IPS-18a (cell line): ENCODE data around the gene SPINK5.

ENCODE experiments used
- H3K27ac ChIP-seq: one replicate; pipeline ENCODE4 v1.5.1; 2013; ENCODE audit warnings: low read length
- H3K27me3 ChIP-seq: one replicate; pipeline ENCODE4 v1.6.1; 2013; ENCODE audit warnings: mild to moderate bottlenecking, low read length; ENCODE audit not compliant: control insufficient read depth, insufficient read depth
- H3K36me3 ChIP-seq: one replicate; pipeline ENCODE4 v1.6.1; 2013; ENCODE audit warnings: low read depth, low read length; ENCODE audit not compliant: control insufficient read depth
- H3K4me1 ChIP-seq: one replicate; pipeline ENCODE4 v1.6.1; 2013; ENCODE audit warnings: low read depth, low read length; ENCODE audit not compliant: control insufficient read depth
- H3K4me3 ChIP-seq: one replicate; pipeline ENCODE4 v1.5.1; 2013; ENCODE audit warnings: low read length
- H3K9ac ChIP-seq: one replicate; pipeline ENCODE4 v1.6.1; 2013; ENCODE audit warnings: mild to moderate bottlenecking, low read length, moderate library complexity
- H3K9me3 ChIP-seq: one replicate; pipeline ENCODE4 v1.6.1; 2013; ENCODE audit warnings: low read depth, low read length; ENCODE audit not compliant: control insufficient read depth

SPINK5 gene

GRCh38 chr5:148070621-148071020, 6.8 kb downstream of the SPINK5 start:
- no peak overlapping the region for H3K4me3 ChIP-seq
- peaks cover 5% of the 10 kb centered on the region for H3K4me1 ChIP-seq
- H3K27ac ChIP-seq = no peak overlapping the region
- H3K36me3 ChIP-seq = no peaks in the 10 kb centered on the region
- H3K27me3 ChIP-seq = no peaks in the 10 kb centered on the region
- no peak overlapping the region for H3K9ac ChIP-seq
- H3K9me3 ChIP-seq = no peaks in the 10 kb centered on the region

- H3K4me3 ChIP-seq = no peak overlapping the region
- no peaks in the 10 kb centered on the region for H3K9me3 ChIP-seq
- no peak overlapping the region for H3K27ac ChIP-seq
- H3K36me3 ChIP-seq = no peaks in the 10 kb centered on the region
- no peak overlapping the region for H3K9ac ChIP-seq
- H3K4me1 ChIP-seq = peaks cover 5% of the 10 kb centered on the region
- H3K27me3 ChIP-seq = no peaks in the 10 kb centered on the region
Measured at GRCh38 chr5:148072207-148072606, 8.4 kb downstream of the SPINK5 start.

GRCh38 chr5:148075529-148075928, 11.7 kb downstream of the SPINK5 start:
- H3K4me1 ChIP-seq = peaks cover 5% of the 10 kb centered on the region
- H3K4me3 ChIP-seq = no peak overlapping the region
- no peak overlapping the region for H3K9ac ChIP-seq
- no peaks in the 10 kb centered on the region for H3K9me3 ChIP-seq
- H3K27ac ChIP-seq = no peak overlapping the region
- no peaks in the 10 kb centered on the region for H3K36me3 ChIP-seq
- H3K27me3 ChIP-seq = no peaks in the 10 kb centered on the region

- H3K27me3 ChIP-seq = no peaks in the 10 kb centered on the region
- H3K36me3 ChIP-seq = no peaks in the 10 kb centered on the region
- H3K4me3 ChIP-seq = no peak overlapping the region
- H3K4me1 ChIP-seq = no peaks in the 10 kb centered on the region
- H3K27ac ChIP-seq = no peak overlapping the region
- no peak overlapping the region for H3K9ac ChIP-seq
- H3K9me3 ChIP-seq = no peaks in the 10 kb centered on the region
Measured at GRCh38 chr5:148083203-148083602, 19.4 kb downstream of the SPINK5 start.

GRCh38 chr5:148084269-148084668, 20.5 kb downstream of the SPINK5 start:
- no peaks in the 10 kb centered on the region for H3K36me3 ChIP-seq
- H3K4me3 ChIP-seq = no peak overlapping the region
- H3K27ac ChIP-seq = no peak overlapping the region
- H3K9ac ChIP-seq = no peak overlapping the region
- H3K4me1 ChIP-seq = no peaks in the 10 kb centered on the region
- H3K27me3 ChIP-seq = no peaks in the 10 kb centered on the region
- no peaks in the 10 kb centered on the region for H3K9me3 ChIP-seq

- Histone ChIP-seq H3K27ac (no peak overlapping the region), H3K27me3 (no peaks in the 10 kb centered on the region), H3K36me3 (no peaks in the 10 kb centered on the region), H3K9ac (no peak overlapping the region), H3K9me3 (no peaks in the 10 kb centered on the region), H3K4me3 (no peak overlapping the region), H3K4me1 (no peaks in the 10 kb centered on the region)
Measured at GRCh38 chr5:148085310-148085709, 21.5 kb downstream of the SPINK5 start.

GRCh38 chr5:148085977-148086705, 22.4 kb downstream of the SPINK5 start:
- no peak overlapping the region for H3K4me3 ChIP-seq
- no peaks in the 10 kb centered on the region for H3K36me3 ChIP-seq
- no peak overlapping the region for H3K27ac ChIP-seq
- H3K9ac ChIP-seq = no peak overlapping the region
- H3K9me3 ChIP-seq = no peaks in the 10 kb centered on the region
- H3K4me1 ChIP-seq = no peaks in the 10 kb centered on the region
- H3K27me3 ChIP-seq = no peaks in the 10 kb centered on the region

GRCh38 chr5:148090146-148090772, 26.5 kb downstream of the SPINK5 start:
- H3K9ac ChIP-seq = no peak overlapping the region
- peaks cover 3% of the 10 kb centered on the region for H3K36me3 ChIP-seq
- H3K4me3 ChIP-seq = no peak overlapping the region
- no peaks in the 10 kb centered on the region for H3K4me1 ChIP-seq
- H3K27ac ChIP-seq = no peak overlapping the region
- H3K27me3 ChIP-seq = no peaks in the 10 kb centered on the region
- no peaks in the 10 kb centered on the region for H3K9me3 ChIP-seq

GRCh38 chr5:148090773-148091250, 27.0 kb downstream of the SPINK5 start:
- H3K9ac ChIP-seq = no peak overlapping the region

GRCh38 chr5:148091991-148092964, 28.5 kb downstream of the SPINK5 start:
- Histone ChIP-seq H3K4me1 (no peaks in the 10 kb centered on the region), H3K27ac (no peak overlapping the region), H3K9ac (no peak overlapping the region)

More at GRCh38 chr5:148090773-148091250, 27.0 kb downstream of the SPINK5 start:
- H3K27ac ChIP-seq = no peak overlapping the region
- no peaks in the 10 kb centered on the region for H3K4me1 ChIP-seq
- no peak overlapping the region for H3K4me3 ChIP-seq
- H3K27me3 ChIP-seq = no peaks in the 10 kb centered on the region
- no peaks in the 10 kb centered on the region for H3K9me3 ChIP-seq
- H3K36me3 ChIP-seq = peaks cover 3% of the 10 kb centered on the region

GRCh38 chr5:148094336-148094735, 30.6 kb downstream of the SPINK5 start:
- Histone ChIP-seq H3K27ac (no peak overlapping the region), H3K4me3 (no peak overlapping the region), H3K9ac (no peak overlapping the region), H3K4me1 (no peaks in the 10 kb centered on the region), H3K36me3 (peaks cover 3% of the 10 kb centered on the region), H3K9me3 (no peaks in the 10 kb centered on the region), H3K27me3 (no peaks in the 10 kb centered on the region)

More at GRCh38 chr5:148091991-148092964, 28.5 kb downstream of the SPINK5 start:
- Histone ChIP-seq H3K9me3 (no peaks in the 10 kb centered on the region), H3K27me3 (no peaks in the 10 kb centered on the region), H3K4me3 (no peak overlapping the region), H3K36me3 (peaks cover 3% of the 10 kb centered on the region)
